Inflammatory macrophage (primary cell): ENCODE measurements around the gene HDAC4.
A peak's percentile ranks its signal among the peaks of the same experiment; 100 is the strongest.
"Not testable (repeated sequence)": the region's sequence is repeated elsewhere in the genome, so short reads cannot be mapped to it uniquely, and the experiment has no call there.

Experiments used
- DNase-seq, 2 donors: peaks; one replicate each; pipeline ENCODE4 v3.0.0-alpha.2; 2020 to 2022

The HDAC4 gene

DNA sequence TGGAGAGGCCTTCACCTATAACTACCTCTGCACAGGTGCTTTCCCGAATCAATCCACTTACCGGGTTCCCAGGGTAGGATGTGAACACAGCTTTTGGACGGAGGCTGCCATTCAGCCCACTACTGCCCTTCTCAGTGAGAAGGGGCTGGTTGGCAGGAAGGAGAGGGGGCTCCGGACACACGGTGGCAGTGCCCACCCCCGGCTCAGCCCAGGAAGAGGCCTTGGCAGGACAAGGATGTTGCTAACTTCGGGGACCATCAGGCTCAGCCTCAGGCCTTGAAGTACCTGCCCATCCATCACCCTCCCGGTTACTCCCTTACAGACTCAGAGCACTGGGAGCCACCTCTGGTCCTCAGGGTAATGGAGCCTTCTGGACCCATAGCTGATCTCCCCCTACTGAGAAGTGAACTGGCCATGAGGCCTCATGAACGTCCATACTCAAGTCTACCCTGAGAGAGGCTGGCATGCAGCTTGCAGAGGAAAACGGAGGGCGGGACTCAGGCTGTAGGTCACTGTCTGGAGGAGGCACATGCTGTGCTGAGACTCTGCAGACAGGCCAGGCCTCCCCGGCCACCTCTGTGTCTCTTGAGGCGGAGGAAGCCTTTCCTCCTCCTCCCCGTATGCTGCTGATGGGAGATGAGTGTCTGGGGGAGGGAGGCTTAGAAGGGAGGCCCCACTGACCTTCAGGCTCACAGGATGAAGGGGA is 361.9 kb downstream of the HDAC4 start:
- no peak for DNase-seq

DNA sequence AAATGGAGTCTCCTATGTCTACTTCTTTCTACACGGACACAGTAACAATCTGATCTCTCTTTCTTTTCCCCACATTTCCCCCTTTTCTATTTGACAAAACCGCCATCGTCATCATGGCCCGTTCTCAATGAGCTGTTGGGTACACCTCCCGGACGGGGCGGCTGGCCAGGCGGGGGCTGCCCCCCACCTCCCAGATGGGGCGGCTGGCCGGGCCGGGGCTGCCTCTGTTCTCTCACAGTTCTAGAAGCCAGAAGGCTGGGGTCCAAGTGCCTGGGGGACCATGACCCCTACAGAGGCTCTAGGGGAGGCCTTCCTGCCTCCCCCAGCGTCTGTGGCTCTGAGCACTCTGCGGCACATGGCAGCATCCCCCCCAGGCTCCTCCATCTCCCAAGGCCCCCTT is 362.5 kb downstream of the HDAC4 start:
- not testable (repeated sequence) for DNase-seq

- DNase-seq = no peak
Observed at GRCh38 chr2:239037559-239037910, 363.3 kb downstream of the HDAC4 start.

DNA sequence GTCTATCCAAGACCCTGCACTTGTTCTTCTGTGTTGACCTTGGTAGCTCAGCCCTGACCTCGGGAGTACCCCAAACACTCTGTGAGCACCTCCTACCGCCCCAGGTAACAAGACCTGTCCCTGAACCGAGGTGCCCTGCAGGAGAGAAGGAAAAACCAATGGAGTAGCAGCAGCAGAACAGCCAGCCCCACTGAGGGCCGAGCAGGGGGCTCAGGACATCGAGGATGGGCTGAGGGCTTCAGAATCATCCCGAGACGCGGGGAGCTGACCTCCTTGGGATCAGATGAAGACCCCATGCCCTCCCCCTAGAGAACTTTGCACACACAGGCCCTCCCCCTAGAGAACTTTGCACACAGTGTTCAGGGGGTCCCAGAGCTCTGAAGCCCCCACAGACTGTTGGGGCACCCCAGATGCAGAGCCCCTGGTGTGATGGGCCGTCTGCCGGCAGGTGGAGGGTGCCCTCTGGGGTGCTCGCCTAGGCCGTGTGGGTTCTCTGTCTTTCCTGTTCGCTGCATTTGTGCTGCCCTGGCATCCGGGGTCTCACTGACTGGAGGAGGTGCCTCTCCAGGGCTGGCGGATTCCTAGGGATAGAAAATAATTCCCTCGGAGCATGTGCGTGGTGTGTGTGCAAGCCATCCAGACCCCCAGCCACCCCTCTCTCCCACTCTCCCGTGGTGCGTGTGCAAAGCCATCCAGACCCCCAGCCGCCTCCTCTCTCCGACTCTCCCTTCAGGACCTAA is 363.8 kb downstream of the HDAC4 start:
- DNase-seq = no peak

- DNase-seq = no peak
Observed at GRCh38 chr2:239035997-239036731, 364.7 kb downstream of the HDAC4 start.

DNA sequence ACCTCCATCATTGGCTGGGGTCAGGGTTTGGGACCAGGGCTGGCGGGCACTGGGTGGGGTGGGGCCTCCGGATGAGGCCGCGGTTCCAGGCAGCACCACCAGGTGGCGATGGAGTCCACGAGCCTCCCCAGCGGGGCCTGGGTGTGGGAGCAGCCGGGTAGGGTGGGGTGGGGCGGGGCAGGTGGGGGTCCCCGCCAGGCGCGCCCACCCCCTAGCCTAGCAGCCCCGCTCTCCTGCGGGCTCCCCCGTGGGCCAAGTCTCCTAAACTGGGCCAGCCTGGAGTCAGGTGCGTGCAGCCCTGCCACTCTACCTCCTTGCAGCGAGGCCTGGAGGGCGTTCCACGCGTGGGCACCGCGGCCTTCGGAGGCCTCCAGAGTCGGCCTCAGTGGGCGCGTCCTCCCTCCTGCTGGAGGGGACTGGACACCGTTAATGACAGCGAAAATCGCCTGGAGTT is 365.4 kb downstream of the HDAC4 start:
- peak; percentile 34 to 35 for DNase-seq

DNA sequence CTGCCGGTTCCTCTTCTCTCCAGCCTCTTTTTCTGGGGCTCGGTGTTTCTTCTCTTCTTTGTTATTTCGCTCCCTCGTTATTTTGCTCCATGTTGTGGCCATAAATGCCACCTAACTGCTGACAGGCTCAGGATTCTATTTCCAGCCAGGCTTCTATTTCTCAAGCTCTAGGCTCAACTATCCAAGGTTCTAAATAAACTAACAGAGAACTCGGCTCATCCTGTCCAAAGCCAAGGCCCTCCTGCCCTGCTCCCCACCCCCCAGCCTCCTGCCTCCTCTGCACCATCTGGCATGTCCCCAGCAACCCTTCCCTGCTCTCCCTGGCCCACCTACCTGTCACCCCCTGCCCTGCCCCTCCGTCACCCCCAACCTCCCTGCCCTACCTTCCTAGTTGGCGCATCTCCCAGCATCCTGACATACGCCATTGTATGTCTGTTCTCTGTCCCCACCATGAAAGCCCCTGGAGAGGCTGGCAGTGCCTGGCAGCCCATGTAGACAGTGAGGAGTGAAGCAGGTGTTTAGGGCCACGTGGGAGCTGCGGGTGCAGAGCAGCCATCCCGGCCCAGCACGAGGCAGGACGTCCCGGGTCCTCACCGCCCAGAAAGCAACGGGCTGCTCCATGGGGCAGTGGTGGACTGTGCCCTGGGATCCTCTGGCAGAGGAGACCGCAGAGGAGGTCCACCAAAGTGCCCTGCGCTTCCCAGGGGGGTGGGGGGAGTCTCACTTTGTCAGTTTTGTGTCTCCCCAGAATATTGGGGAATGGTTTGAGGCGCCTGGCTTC is 366.1 kb downstream of the HDAC4 start:
- DNase-seq = no peak

DNA sequence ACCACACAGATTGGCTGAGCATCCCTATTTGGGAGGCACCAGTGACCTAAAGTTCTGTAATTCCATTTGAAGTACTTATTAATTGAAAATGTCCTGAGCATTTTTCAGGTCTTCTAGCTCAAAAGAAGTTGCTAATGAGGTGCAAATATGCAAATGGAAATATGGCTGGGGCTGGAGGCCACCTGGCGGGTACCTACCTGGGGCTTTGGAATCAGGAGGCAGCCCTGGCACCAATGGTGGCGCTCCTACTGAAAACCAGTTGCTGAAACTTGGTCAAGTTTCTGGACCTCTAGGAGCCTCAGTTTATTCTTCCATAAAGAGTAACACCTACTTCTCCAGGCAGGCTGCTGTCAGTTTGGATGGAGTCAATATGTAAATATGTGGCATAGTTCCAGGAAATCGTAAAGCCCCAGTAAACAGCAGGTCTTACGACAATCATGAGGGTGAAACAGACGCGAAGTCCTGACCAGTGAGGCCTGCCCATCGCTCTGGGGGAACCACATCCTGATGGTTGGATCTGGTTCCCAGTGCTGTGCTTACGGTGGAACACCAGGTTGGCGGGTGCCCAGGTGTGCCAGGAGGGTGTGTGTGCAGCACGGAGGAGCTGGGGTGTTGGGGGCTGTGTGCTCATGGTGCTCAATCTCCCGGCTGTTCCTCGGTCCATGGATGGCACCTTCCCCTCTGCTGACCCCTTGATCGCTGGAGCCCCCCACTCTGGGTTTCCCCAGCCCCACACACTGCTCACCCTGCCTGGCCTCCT is 366.8 kb downstream of the HDAC4 start:
- DNase-seq = no peak

DNA sequence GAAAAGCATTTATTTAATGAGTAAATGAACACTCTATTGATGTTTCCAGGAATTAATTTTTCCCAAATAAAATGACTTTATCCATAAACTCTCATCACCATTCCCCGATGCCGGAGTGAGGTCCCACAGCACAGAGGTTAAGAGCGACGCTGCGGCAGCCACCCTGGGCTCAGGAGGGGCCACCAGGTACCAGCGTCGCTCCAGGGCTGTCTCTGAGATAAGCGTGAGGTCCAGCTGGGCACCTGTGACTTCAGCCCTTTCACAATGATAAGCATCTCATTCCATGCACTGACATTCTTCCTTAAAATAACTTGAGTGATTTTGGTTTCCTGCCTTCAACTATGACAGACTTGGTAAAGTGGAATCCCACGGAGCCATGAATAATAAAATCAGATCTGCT is 370.9 kb downstream of the HDAC4 start:
- no peak for DNase-seq

GRCh38 chr2:239028253-239028619 is 372.6 kb downstream of the HDAC4 start:
- no peak for DNase-seq

GRCh38 chr2:239027391-239028252 is 373.2 kb downstream of the HDAC4 start:
- no peak for DNase-seq

DNA sequence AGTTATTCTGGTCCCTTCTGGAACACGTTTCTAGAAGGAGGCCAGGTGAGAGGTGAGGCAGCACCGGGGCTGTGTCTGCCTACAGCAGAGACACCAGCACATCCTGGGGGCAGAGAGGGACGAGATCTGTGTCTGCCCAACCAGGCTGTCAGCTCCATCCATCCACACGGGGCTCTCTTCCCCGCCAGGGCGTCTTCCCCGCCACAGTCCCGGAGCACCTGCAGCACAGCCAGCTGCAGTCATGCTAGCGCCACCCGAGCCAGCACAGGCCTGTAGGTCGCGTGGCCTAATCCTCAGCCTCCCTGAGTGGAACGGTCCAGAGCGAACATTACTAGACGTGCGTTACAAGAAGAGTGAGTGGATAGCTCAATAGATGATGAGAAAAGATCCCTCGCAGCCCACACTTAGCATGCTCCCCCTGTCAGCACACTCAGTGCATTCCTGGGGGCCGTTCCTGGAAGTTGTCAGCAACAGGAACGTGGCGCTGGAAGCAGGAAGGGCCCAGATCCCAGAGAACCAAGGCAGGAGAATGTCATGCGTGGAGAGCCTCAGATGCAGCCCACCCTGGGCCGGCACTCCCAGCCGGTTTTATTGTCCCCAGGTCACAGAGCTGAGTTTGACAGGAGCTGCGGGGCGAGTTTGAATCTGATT is 374.0 kb downstream of the HDAC4 start:
- DNase-seq = no peak

- DNase-seq = no peak
Observed at GRCh38 chr2:239025951-239026461, 374.8 kb downstream of the HDAC4 start.

DNA sequence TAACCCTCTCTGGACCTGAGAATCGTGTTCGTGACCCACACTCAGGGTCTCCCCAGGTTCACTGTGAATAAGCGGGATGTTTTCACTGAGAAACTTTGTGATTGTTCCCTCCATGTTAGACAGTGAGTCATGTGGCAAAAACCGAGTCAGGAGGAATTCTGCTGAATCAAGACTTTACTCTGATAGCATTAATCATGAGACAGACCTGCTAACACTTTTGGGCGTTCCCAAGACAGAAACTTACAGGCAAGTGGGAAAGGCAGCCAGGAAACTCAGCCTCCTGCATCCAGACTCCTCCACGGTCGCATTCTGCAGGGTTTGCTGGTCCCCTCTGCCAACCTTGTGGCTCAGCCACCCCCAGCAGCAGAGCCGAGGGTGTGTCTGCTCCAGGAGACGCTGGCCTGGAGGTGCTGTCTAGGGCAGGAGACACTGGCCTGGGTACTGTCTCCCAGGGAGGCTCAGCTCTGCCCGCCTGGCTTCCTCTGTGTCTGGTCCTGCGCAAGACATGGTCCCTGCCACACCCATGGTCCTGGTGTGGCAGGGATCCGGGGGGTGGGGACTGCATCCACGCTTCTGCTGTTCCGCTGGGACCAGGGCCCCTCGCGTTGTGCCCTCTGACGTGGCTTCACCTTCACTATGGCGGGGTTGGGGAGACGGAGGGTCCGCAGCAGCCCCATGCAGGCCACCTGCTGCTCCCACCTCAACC is 375.6 kb downstream of the HDAC4 start:
- DNase-seq = no peak

DNA sequence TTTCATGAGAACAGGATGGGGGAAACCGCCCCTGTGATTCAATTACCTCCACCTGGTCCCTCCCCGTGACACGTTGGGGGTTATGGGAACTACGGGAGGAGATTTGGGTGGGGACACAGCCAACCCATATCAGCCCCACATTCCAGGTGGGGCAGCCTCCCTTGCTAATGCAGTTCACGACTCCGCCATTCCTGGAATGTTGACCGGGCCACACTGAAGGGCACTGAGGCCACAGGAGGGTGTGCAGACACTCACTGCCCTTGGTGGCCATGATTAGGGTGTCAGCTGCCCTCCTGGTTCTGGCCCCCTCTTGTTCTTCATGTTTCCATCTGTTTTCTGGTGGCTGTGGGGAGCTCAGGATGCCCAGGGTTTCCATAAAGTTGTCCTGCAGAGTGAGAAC is 376.6 kb downstream of the HDAC4 start:
- DNase-seq = no peak

DNA sequence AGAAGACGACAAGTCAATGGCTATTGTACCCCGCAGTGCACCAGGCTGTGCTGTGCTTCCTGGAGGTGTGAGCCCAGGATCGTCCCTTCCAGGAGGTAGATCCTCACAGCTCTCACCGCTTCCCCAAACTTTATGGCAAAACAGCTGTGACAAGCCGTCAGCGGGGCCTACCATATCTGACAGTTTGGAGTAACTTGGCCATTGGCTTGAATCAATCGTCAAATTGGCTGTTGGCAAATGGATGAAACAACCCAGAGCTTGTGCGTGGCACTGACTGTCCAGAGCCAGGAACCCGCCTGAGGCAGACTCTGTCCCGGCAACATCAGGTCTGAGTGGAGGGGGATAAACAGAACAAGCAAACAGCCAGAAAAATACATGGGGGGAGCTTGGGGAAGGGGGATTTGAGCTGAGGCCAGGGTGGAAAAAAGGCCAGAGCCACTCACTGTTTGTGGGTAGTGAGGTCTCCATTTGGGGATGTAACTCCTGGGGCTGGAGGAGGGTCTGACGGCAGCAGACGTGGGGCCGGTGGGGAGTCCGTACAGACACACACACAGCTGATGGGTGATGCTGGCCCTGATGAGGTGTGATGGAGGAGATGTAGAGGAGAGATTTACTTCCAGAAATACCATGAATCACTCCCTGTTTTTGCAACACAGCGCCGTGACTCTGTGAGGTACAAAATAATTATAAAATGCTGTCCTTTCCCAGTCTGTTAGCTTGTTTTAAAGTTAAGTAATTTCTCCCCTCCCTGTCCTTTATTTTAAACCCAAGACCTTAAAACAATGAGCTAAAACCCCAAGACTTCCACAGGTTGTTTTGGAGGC is 378.2 kb downstream of the HDAC4 start:
- no peak for DNase-seq

- DNase-seq = no peak
Observed at GRCh38 chr2:239021651-239022436, 379.0 kb downstream of the HDAC4 start.

DNA sequence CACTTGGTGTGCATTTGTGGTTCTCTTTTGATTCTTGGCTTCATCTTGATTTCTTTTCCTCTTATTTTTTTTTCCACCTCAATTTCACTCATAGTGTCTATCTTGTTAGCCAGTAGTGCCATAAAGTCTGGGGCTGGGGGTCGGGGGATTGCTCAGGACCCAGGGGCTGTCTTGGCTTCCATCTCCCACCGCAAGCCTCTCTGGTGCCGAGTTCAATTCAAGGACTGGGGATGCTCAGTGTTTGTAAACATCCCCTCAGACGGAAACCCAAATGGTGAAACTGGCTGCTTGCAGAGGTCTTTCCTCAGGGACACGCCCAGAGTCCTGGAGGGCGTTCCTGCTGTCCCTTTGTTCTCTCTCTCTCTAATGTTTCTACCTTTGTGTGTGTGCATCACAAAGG is 379.6 kb downstream of the HDAC4 start:
- DNase-seq = no peak
